SK-N-SH (cell line): ENCODE measurements around the gene ABCA7. TPM values are rescaled to one million over a fixed set of nuclear protein-coding genes. Genes with fewer than 3 reads are reported as not detected.

ENCODE experiments used
- CTCF ChIA-PET: fragments of 300-600, 350-600 bp; formaldehyde crosslinking; extraction: SDS; loops from one replicate; lab custom pipeline; 2021; lab: Yijun Ruan, JAX
- POLR2A ChIA-PET: fragments of 350-600 bp; sonication (Branson Sonifier 250); formaldehyde crosslinking; extraction: SDS; loops from one replicate; lab custom pipeline; 2020; ENCODE audit warnings: antibody characterized with exemption, inconsistent platforms; lab: Yijun Ruan, JAX
- DNase-seq: peaks from one replicate; pipeline ENCODE4 v3.0.0; 2012
- H2AFZ ChIP-seq: fragments of 200-600 bp; sonication (generic); 2 replicates; pipeline ENCODE4 v1.8.1; 2016; ENCODE audit warnings: antibody characterized with exemption, mild to moderate bottlenecking, low read depth
- H3F3A ChIP-seq: fragments of 200-600 bp; sonication (generic); replicated peaks from 2 replicates; pipeline ENCODE3; 2016; ENCODE audit warnings: antibody characterized with exemption, mild to moderate bottlenecking; ENCODE audit not compliant: insufficient read depth
- H3K27ac ChIP-seq, 2 experiments: fragments of 200-500 bp in 1 of 2; fragments of 200-600 bp in 1 of 2; sonication (Bioruptor generic) in 1 of 2; sonication (generic), shearing (Covaris generic) in 1 of 2; 2 replicates each; pipeline versions ENCODE4 v1.5.1 to v1.6.1; 2014 to 2016; ENCODE audit warnings: low read depth in 2 of 2, inconsistent platforms in 1 of 2, low read length in 1 of 2, mild to moderate bottlenecking in 1 of 2, mixed read lengths in 1 of 2
- H3K27me3 ChIP-seq: fragments of 200-600 bp; sonication (generic), shearing (Covaris generic); 2 replicates; pipeline ENCODE4 v1.6.1; 2016; ENCODE audit warnings: mixed run types; ENCODE audit not compliant: insufficient read depth
- H3K36me3 ChIP-seq, 2 experiments: fragments of 200-500 bp in 1 of 2; fragments of 200-600 bp in 1 of 2; sonication (Bioruptor generic) in 1 of 2; sonication (generic) in 1 of 2; replicated peaks in 1 of 2; 2 replicates each; pipeline versions ENCODE3 to v1.5.1; 2014 to 2016; ENCODE audit warnings: low read length in 1 of 2, mild to moderate bottlenecking in 1 of 2; ENCODE audit not compliant: insufficient read depth in 2 of 2, control insufficient read depth in 1 of 2
- H3K4me1 ChIP-seq, 2 experiments: fragments of 200-500 bp in 1 of 2; fragments of 200-600 bp in 1 of 2; sonication (Bioruptor generic) in 1 of 2; sonication (generic), shearing (Covaris generic) in 1 of 2; 2 replicates each; pipeline versions ENCODE4 v1.5.1 to v1.6.1; 2014 to 2016; ENCODE audit warnings: low read depth in 1 of 2, low read length in 1 of 2, mixed run types in 1 of 2; ENCODE audit not compliant: insufficient read depth in 2 of 2, control insufficient read depth in 1 of 2
- H3K4me2 ChIP-seq: fragments of 200-600 bp; sonication (generic), shearing (Covaris generic); 2 replicates; pipeline ENCODE4 v1.6.1; 2017; ENCODE audit warnings: mixed run types
- H3K4me3 ChIP-seq, 2 experiments: fragments of 200-500 bp in 1 of 2; fragments of 200-600 bp in 1 of 2; sonication (Bioruptor generic) in 1 of 2; sonication (generic), shearing (Covaris generic) in 1 of 2; 2 replicates each; pipeline versions ENCODE4 v1.5.1 to v1.8.1; 2014 to 2016; ENCODE audit warnings: low read depth in 2 of 2, inconsistent platforms in 1 of 2, low read length in 1 of 2, mild to moderate bottlenecking in 1 of 2, mixed read lengths in 1 of 2, moderate library complexity in 1 of 2
- H3K79me2 ChIP-seq: fragments of 200-600 bp; sonication (generic); 2 replicates; pipeline ENCODE4 v1.8.1; 2017; ENCODE audit warnings: mild to moderate bottlenecking; ENCODE audit not compliant: insufficient read depth
- H3K9ac ChIP-seq: fragments of 200-600 bp; sonication (generic); 2 replicates; pipeline ENCODE4 v1.6.1; 2017; ENCODE audit warnings: mixed run types
- H3K9me2 ChIP-seq: fragments of 200-600 bp; sonication (generic); 2 replicates; pipeline ENCODE4 v1.6.1; 2017; ENCODE audit warnings: mixed run types
- H3K9me3 ChIP-seq: fragments of 200-600 bp; sonication (generic); 2 replicates; pipeline ENCODE4 v1.6.1; 2017; ENCODE audit warnings: mixed run types, mild to moderate bottlenecking, moderate library complexity
- H4K20me1 ChIP-seq: fragments of 200-600 bp; sonication (generic); 2 replicates; pipeline ENCODE4 v1.6.1; 2017; ENCODE audit warnings: mild to moderate bottlenecking, mixed run types; ENCODE audit not compliant: insufficient read depth
- ELF1 ChIP-seq: IDR thresholded peaks from 2 replicates; pipeline ENCODE4 v1.4.0; 2012
- EP300 ChIP-seq, 2 experiments: IDR thresholded peaks; 2 replicates each; pipeline versions ENCODE4 v1.4.0 to v1.6.1; 2012; ENCODE audit warnings: borderline replicate concordance in 1 of 2, low read depth in 1 of 2, low read length in 1 of 2
- EZH2phosphoT487 ChIP-seq: fragments of 200-600 bp; sonication (generic); IDR thresholded peaks from 2 replicates; pipeline ENCODE4 v1.6.1; 2017; ENCODE audit warnings: low read depth, mixed run types, mild to moderate bottlenecking, antibody characterized with exemption, moderate library complexity, borderline replicate concordance
- FOSL2 ChIP-seq: IDR thresholded peaks from 2 replicates; pipeline ENCODE4 v1.4.0; 2012; ENCODE audit warnings: low read depth, mild to moderate bottlenecking, moderate library complexity, borderline replicate concordance
- FOXJ3 ChIP-seq: sonication (generic); formaldehyde crosslinking; IDR thresholded peaks from 2 replicates; pipeline ENCODE4 v1.5.1; 2020; ENCODE audit warnings: mild to moderate bottlenecking, missing genetic modification reagents
- FOXM1 ChIP-seq: IDR thresholded peaks from 2 replicates; pipeline ENCODE4 v1.4.0; 2012; ENCODE audit warnings: low read depth, mild to moderate bottlenecking
- GATA2 ChIP-seq: sonication (generic); formaldehyde crosslinking; IDR thresholded peaks from 2 replicates; pipeline ENCODE4 v1.5.0; 2020; ENCODE audit warnings: mild to moderate bottlenecking, missing genetic modification reagents
- IRF3 ChIP-seq: fragments of 150-350 bp; IDR thresholded peaks from 2 replicates; pipeline ENCODE4 v1.6.1; 2016; ENCODE audit warnings: mild to moderate bottlenecking, low read depth, low read length
- JUND ChIP-seq: IDR thresholded peaks from 2 replicates; pipeline ENCODE4 v1.4.0; 2012
- MAX ChIP-seq: IDR thresholded peaks from 2 replicates; pipeline ENCODE4 v1.4.0; 2012; ENCODE audit warnings: low read depth
- NRF1 ChIP-seq: IDR thresholded peaks from 2 replicates; pipeline ENCODE4 v1.6.1; 2012; ENCODE audit warnings: low read depth, mild to moderate bottlenecking, low read length
- PBX3 ChIP-seq: IDR thresholded peaks from 2 replicates; pipeline ENCODE4; 2012
- RAD21 ChIP-seq: IDR thresholded peaks from 2 replicates; pipeline ENCODE4 v1.6.1; 2012; ENCODE audit warnings: mild to moderate bottlenecking, low read length
- RCOR1 ChIP-seq: fragments of 150-350 bp; IDR thresholded peaks from 2 replicates; pipeline ENCODE4 v1.6.1; 2017; ENCODE audit warnings: antibody characterized with exemption, low read length
- REST ChIP-seq: IDR thresholded peaks from 2 replicates; pipeline ENCODE4 v1.6.1; 2012; ENCODE audit warnings: mild to moderate bottlenecking, low read depth, low read length, moderate library complexity
- RFX5 ChIP-seq: IDR thresholded peaks from 2 replicates; pipeline ENCODE4 v1.6.1; 2012; ENCODE audit warnings: mild to moderate bottlenecking, improper control_type of control experiment, low read length
- RXRA ChIP-seq: IDR thresholded peaks from 2 replicates; pipeline ENCODE4 v1.4.0; 2012; ENCODE audit warnings: low read depth, mild to moderate bottlenecking, borderline replicate concordance
- SMC3 ChIP-seq: IDR thresholded peaks from 2 replicates; pipeline ENCODE4 v1.6.1; 2012; ENCODE audit warnings: low read depth, low read length, improper control_type of control experiment
- TAF1 ChIP-seq: IDR thresholded peaks from 2 replicates; pipeline ENCODE4 v1.6.1; 2012; ENCODE audit warnings: low read depth, mild to moderate bottlenecking, low read length, moderate library complexity, borderline replicate concordance
- ZBTB33 ChIP-seq: IDR thresholded peaks from 2 replicates; pipeline ENCODE4 v1.4.0; 2012; ENCODE audit warnings: low read depth, borderline replicate concordance
- WGBS: methylation state at CpG from one replicate; pipeline ENCODE4 v1.1.6; 2017; ENCODE audit warnings: low lambda C conversion rate; 5-methylcytosine and 5-hydroxymethylcytosine counted together
- polyA plus RNA-seq, 3 experiments: library from polyadenylated mRNA; depleted of rRNA; stranded (reverse); fragments of >200 nt; gene quantifications; 2 replicates each; pipeline ENCODE4 v1.2.3, GENCODE V29; 2012

Gene ABCA7
- polyA plus RNA-seq, 1 of the 3 experiments (the other 2 are of a cell fraction), result 7.8 TPM

- TF ChIP-seq REST (no peak), FOSL2 (no peak), EP300 (IDR thresholded peaks at IDR 0.05; ENCODE audit: borderline replicate concordance in 1 of 2, low read depth in 1 of 2, low read length in 1 of 2) (no peak), SMC3 (no peak), FOXJ3 (no peak), RFX5 (no peak), TAF1 (no peak)
- TF ChIP-seq, all 33 proteins: peak for 0
Observed at GRCh38 chr19:990119-990571, 49.8 kb upstream of the ABCA7 start (continued).

- POLR2A ChIA-PET, result no interaction called here
Observed at GRCh38 chr19:990746-991145, 49.2 kb upstream of the ABCA7 start.

More at GRCh38 chr19:990746-991145, 49.2 kb upstream of the ABCA7 start:
- no peak overlapping the region for H3K27ac ChIP-seq
- H3K9ac ChIP-seq, result no peak overlapping the region
- H3K4me3 ChIP-seq, result no peak overlapping the region
- H3K79me2 ChIP-seq, result no peaks in the 10 kb centered on the region; the same call in 1 of the 2 replicates
- no peak overlapping the region for H2AFZ ChIP-seq
- H3K4me1 ChIP-seq, result no peaks in the 10 kb centered on the region; a peak in 1 of 4 replicates
- H3F3A ChIP-seq, result no peaks in the 10 kb centered on the region
- H3K36me3 ChIP-seq, result peaks cover 3 to 50% of the 10 kb centered on the region in 2 experiments
- DNase-seq, result no peak
- no peak for TF ChIP-seq RAD21
- TF ChIP-seq IRF3, result no peak
- no peak for TF ChIP-seq ELF1
- no peak for TF ChIP-seq RXRA
- no peak for TF ChIP-seq JUND
- TF ChIP-seq GATA2, result no peak
- TF ChIP-seq FOXM1, result no peak
- no peak for TF ChIP-seq SMC3
- TF ChIP-seq RFX5, result no peak
- no peak for TF ChIP-seq MAX
- no peak for TF ChIP-seq ZBTB33
- TF ChIP-seq PBX3, result no peak
- no peak for TF ChIP-seq EZH2phosphoT487
- no peak for TF ChIP-seq RCOR1
- no peak for TF ChIP-seq NRF1
- H4K20me1 ChIP-seq, result 0 out of 2 replicates have a peak, but pooled peaks cover 6% of the 10 kb centered on the region
- CTCF ChIA-PET, result no interaction called here
- H3K4me2 ChIP-seq, result no peak overlapping the region
- no peaks in the 10 kb centered on the region for H3K9me2 ChIP-seq
- no peaks in the 10 kb centered on the region for H3K27me3 ChIP-seq
- 100% methylated on average over 3 of the region's 23 CpGs for WGBS
- H3K9me3 ChIP-seq, result no peaks in the 10 kb centered on the region
